ENCODE data around the gene BID.

The BID gene

GRCh38 chr22:17694752-17695151 lies 79.5 kb downstream of the BID start (continued):
- TF ChIP-seq, protein P1, sequence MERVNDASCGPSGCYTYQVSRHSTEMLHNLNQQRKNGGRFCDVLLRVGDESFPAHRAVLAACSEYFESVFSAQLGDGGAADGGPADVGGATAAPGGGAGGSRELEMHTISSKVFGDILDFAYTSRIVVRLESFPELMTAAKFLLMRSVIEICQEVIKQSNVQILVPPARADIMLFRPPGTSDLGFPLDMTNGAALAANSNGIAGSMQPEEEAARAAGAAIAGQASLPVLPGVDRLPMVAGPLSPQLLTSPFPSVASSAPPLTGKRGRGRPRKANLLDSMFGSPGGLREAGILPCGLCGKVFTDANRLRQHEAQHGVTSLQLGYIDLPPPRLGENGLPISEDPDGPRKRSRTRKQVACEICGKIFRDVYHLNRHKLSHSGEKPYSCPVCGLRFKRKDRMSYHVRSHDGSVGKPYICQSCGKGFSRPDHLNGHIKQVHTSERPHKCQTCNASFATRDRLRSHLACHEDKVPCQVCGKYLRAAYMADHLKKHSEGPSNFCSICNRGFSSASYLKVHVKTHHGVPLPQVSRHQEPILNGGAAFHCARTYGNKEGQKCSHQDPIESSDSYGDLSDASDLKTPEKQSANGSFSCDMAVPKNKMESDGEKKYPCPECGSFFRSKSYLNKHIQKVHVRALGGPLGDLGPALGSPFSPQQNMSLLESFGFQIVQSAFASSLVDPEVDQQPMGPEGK (CRISPR knock-in tag; IDR thresholded peaks at IDR 0.05; ENCODE audit: borderline replicate concordance): no peak

DNA sequence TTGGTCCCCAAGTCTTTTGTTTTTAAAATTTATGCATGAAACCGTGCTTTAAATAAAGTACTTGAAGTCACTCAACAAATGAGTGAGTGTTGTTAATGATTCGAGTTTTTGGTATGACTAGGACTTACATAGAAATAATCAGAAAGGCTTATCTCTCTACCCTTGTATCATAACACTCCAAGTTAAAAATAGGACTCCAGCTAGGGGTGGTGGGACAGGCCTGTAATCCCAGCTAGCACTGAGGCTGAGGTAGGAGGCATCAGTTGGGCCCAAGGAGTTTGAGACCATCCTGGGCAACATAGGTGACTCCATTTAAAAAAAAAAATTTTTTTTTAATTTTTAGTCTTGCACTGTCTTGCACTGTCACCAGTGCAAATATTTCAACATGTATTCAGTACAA lies 80.1 kb downstream of the BID start:
- TF ChIP-seq ZNF70 (CRISPR knock-in tag; IDR thresholded peaks at IDR 0.05) (no peak), SNAI2 (CRISPR knock-in tag; IDR thresholded peaks at IDR 0.05) (no peak), ZNF565 (CRISPR knock-in tag; conservative IDR thresholded peaks at IDR 0.05; ENCODE audit: low read depth) (no peak), PPARA (CRISPR knock-in tag; IDR thresholded peaks at IDR 0.05; ENCODE audit: borderline replicate concordance) (no peak), GLIS3 (CRISPR knock-in tag; IDR thresholded peaks at IDR 0.05) (no peak), ISL1 (CRISPR knock-in tag; IDR thresholded peaks at IDR 0.05) (no peak), TCF4 (CRISPR knock-in tag; IDR thresholded peaks at IDR 0.05; ENCODE audit: borderline replicate concordance) (no peak), ESRRG (CRISPR knock-in tag; IDR thresholded peaks at IDR 0.05) (no peak), CSDC2 (CRISPR knock-in tag; IDR thresholded peaks at IDR 0.05) (no peak), POU6F1 (CRISPR knock-in tag; IDR thresholded peaks at IDR 0.05; ENCODE audit: borderline replicate concordance, low read depth) (no peak), OSR1 (CRISPR knock-in tag; IDR thresholded peaks at IDR 0.05) (no peak), ZFP30 (CRISPR knock-in tag; IDR thresholded peaks at IDR 0.05) (no peak), ARNTL (CRISPR knock-in tag; IDR thresholded peaks at IDR 0.05; ENCODE audit: borderline replicate concordance, low read depth) (no peak), TOX (CRISPR knock-in tag; IDR thresholded peaks at IDR 0.05; ENCODE audit: borderline replicate concordance) (no peak), BACH2 (CRISPR knock-in tag; IDR thresholded peaks at IDR 0.05; ENCODE audit: borderline replicate concordance) (no peak)
- TF ChIP-seq, protein P1 (CRISPR knock-in tag; IDR thresholded peaks at IDR 0.05; ENCODE audit: borderline replicate concordance): no peak
- TF ChIP-seq, protein P2, sequence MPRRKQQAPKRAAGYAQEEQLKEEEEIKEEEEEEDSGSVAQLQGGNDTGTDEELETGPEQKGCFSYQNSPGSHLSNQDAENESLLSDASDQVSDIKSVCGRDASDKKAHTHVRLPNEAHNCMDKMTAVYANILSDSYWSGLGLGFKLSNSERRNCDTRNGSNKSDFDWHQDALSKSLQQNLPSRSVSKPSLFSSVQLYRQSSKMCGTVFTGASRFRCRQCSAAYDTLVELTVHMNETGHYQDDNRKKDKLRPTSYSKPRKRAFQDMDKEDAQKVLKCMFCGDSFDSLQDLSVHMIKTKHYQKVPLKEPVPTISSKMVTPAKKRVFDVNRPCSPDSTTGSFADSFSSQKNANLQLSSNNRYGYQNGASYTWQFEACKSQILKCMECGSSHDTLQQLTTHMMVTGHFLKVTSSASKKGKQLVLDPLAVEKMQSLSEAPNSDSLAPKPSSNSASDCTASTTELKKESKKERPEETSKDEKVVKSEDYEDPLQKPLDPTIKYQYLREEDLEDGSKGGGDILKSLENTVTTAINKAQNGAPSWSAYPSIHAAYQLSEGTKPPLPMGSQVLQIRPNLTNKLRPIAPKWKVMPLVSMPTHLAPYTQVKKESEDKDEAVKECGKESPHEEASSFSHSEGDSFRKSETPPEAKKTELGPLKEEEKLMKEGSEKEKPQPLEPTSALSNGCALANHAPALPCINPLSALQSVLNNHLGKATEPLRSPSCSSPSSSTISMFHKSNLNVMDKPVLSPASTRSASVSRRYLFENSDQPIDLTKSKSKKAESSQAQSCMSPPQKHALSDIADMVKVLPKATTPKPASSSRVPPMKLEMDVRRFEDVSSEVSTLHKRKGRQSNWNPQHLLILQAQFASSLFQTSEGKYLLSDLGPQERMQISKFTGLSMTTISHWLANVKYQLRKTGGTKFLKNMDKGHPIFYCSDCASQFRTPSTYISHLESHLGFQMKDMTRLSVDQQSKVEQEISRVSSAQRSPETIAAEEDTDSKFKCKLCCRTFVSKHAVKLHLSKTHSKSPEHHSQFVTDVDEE (CRISPR knock-in tag; IDR thresholded peaks at IDR 0.05): no peak
- no peak for ATAC-seq

- ATAC-seq: no peak
- TF ChIP-seq, protein P1 (CRISPR knock-in tag; IDR thresholded peaks at IDR 0.05; ENCODE audit: borderline replicate concordance): no peak
- TF ChIP-seq TOX (CRISPR knock-in tag; IDR thresholded peaks at IDR 0.05; ENCODE audit: borderline replicate concordance): no peak
Observed at GRCh38 chr22:17692841-17693240, 81.4 kb downstream of the BID start.

GRCh38 chr22:17684245-17684644 lies 90.0 kb downstream of the BID start:
- no peak for ATAC-seq
- TF ChIP-seq BACH2 (CRISPR knock-in tag; IDR thresholded peaks at IDR 0.05; ENCODE audit: borderline replicate concordance) (no peak), ESRRG (CRISPR knock-in tag; IDR thresholded peaks at IDR 0.05) (no peak), OSR1 (CRISPR knock-in tag; IDR thresholded peaks at IDR 0.05) (no peak), ISL1 (CRISPR knock-in tag; IDR thresholded peaks at IDR 0.05) (no peak), ZNF70 (CRISPR knock-in tag; IDR thresholded peaks at IDR 0.05) (no peak), ZFP3 (CRISPR knock-in tag; IDR thresholded peaks at IDR 0.05) (no peak), TOX (CRISPR knock-in tag; IDR thresholded peaks at IDR 0.05; ENCODE audit: borderline replicate concordance) (no peak), ARNTL (CRISPR knock-in tag; IDR thresholded peaks at IDR 0.05; ENCODE audit: borderline replicate concordance, low read depth) (no peak), ZNF565 (CRISPR knock-in tag; conservative IDR thresholded peaks at IDR 0.05; ENCODE audit: low read depth) (no peak), TCF4 (CRISPR knock-in tag; IDR thresholded peaks at IDR 0.05; ENCODE audit: borderline replicate concordance) (no peak), ZFP30 (CRISPR knock-in tag; IDR thresholded peaks at IDR 0.05) (no peak), POU6F1 (CRISPR knock-in tag; IDR thresholded peaks at IDR 0.05; ENCODE audit: borderline replicate concordance, low read depth) (no peak)
- TF ChIP-seq, protein P3, sequence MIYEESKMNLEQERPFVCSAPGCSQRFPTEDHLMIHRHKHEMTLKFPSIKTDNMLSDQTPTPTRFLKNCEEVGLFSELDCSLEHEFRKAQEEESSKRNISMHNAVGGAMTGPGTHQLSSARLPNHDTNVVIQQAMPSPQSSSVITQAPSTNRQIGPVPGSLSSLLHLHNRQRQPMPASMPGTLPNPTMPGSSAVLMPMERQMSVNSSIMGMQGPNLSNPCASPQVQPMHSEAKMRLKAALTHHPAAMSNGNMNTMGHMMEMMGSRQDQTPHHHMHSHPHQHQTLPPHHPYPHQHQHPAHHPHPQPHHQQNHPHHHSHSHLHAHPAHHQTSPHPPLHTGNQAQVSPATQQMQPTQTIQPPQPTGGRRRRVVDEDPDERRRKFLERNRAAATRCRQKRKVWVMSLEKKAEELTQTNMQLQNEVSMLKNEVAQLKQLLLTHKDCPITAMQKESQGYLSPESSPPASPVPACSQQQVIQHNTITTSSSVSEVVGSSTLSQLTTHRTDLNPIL (CRISPR knock-in tag; IDR thresholded peaks at IDR 0.05; ENCODE audit: low read depth): no peak
- TF ChIP-seq, protein P4, sequence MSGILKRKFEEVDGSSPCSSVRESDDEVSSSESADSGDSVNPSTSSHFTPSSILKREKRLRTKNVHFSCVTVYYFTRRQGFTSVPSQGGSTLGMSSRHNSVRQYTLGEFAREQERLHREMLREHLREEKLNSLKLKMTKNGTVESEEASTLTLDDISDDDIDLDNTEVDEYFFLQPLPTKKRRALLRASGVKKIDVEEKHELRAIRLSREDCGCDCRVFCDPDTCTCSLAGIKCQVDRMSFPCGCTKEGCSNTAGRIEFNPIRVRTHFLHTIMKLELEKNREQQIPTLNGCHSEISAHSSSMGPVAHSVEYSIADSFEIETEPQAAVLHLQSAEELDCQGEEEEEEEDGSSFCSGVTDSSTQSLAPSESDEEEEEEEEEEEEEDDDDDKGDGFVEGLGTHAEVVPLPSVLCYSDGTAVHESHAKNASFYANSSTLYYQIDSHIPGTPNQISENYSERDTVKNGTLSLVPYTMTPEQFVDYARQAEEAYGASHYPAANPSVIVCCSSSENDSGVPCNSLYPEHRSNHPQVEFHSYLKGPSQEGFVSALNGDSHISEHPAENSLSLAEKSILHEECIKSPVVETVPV (CRISPR knock-in tag; IDR thresholded peaks at IDR 0.05): no peak

Measured in SK-N-SH treated with all-trans-retinoic acid at 6 μM for 48 hours (cell line).